ENCODE results near the gene MYO9A. TPM values are rescaled to one million over a fixed set of nuclear protein-coding genes. Genes with fewer than 3 reads are reported as not detected.

MYO9A gene
- polyA plus RNA-seq, 3 donors = 3.9 to 6.6 (median 5.0) TPM

DNA sequence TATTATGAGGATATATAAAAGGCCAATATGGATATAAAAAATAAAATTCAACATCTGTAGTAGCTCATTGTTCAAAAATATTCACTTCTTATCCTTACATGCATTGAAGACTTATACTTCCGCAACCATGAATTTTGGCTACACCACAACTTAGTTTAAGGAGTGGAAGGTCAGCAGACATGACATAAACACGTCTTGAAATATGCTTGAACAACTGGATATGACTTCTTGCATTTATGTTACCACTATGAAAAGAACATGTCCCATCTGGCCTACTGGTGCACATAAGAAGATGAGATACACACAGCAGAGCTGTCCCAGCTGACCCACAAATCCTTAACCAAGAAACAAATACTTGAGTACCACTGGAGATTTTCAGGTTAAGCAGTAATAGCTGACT is 52.1 kb downstream of the MYO9A start:
- peak overlapping the region in 1 of 7 donors; percentile 53 for H3K27ac Mint-ChIP-seq
- intact Hi-C loops (cut with micrococcal nuclease) = no loop called here
- DNase-seq = no peak
- no peaks in the 10 kb centered on the region for H3K27me3 Mint-ChIP-seq (ENCODE audit: low read depth in 3 of 3)
- Histone ChIP-seq H2AFZ (ENCODE audit: insufficient read depth, low read depth, low read length, poor library complexity, severe bottlenecking) (no peak overlapping the region), H3K4me1 (ENCODE audit: control insufficient read depth in 1 of 2, insufficient read depth in 2 of 2, low read length in 2 of 2) (no peaks in the 10 kb centered on the region), H3K4me2 (replicated peaks; ENCODE audit: extremely low read depth, low read length, poor library complexity, severe bottlenecking) (no peak overlapping the region), H4K20me1 (ENCODE audit: insufficient read depth, low read length) (no peaks in the 10 kb centered on the region), H3K9ac (ENCODE audit: insufficient read depth, low read length, poor library complexity, severe bottlenecking) (no peak overlapping the region), H3K36me3 (replicated peaks in 1 of 2; ENCODE audit: control insufficient read depth in 1 of 2, insufficient read depth in 2 of 2, low read length in 2 of 2) (no peaks in the 10 kb centered on the region), H3K27ac (ENCODE audit: low read depth in 1 of 2, low read length in 2 of 2) (no peak overlapping the region), H3K9me3 (replicated peaks in 1 of 2; ENCODE audit: control insufficient read depth in 1 of 2, insufficient read depth in 1 of 2, low read length in 2 of 2) (no peaks in the 10 kb centered on the region), H3K4me3 (replicated peaks in 1 of 3; ENCODE audit: low read depth in 2 of 3, low read length in 3 of 3) (no peak overlapping the region), H3K27me3 (ENCODE audit: control insufficient read depth in 2 of 2, insufficient read depth in 2 of 2, low read length in 2 of 2) (no peaks in the 10 kb centered on the region), H3K79me2 (ENCODE audit: insufficient read depth, low read length) (no peaks in the 10 kb centered on the region)
- TF ChIP-seq, protein P1, sequence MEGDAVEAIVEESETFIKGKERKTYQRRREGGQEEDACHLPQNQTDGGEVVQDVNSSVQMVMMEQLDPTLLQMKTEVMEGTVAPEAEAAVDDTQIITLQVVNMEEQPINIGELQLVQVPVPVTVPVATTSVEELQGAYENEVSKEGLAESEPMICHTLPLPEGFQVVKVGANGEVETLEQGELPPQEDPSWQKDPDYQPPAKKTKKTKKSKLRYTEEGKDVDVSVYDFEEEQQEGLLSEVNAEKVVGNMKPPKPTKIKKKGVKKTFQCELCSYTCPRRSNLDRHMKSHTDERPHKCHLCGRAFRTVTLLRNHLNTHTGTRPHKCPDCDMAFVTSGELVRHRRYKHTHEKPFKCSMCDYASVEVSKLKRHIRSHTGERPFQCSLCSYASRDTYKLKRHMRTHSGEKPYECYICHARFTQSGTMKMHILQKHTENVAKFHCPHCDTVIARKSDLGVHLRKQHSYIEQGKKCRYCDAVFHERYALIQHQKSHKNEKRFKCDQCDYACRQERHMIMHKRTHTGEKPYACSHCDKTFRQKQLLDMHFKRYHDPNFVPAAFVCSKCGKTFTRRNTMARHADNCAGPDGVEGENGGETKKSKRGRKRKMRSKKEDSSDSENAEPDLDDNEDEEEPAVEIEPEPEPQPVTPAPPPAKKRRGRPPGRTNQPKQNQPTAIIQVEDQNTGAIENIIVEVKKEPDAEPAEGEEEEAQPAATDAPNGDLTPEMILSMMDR (IDR thresholded peaks at IDR 0.05) = no peak
- H3K9me3 Mint-ChIP-seq = peaks cover 0 to 5% (median 1%) of the 10 kb centered on the region in 7 donors
- peaks cover 2 to 3% of the 10 kb centered on the region in 2 donors for H3K36me3 Mint-ChIP-seq
- peaks cover 5% of the 10 kb centered on the region for H3K4me1 Mint-ChIP-seq
- no peak overlapping the region for H3K4me3 Mint-ChIP-seq
- WGBS (ENCODE audit: insufficient coverage) = 100% methylated on average over 1 of the region's 2 CpGs

DNA sequence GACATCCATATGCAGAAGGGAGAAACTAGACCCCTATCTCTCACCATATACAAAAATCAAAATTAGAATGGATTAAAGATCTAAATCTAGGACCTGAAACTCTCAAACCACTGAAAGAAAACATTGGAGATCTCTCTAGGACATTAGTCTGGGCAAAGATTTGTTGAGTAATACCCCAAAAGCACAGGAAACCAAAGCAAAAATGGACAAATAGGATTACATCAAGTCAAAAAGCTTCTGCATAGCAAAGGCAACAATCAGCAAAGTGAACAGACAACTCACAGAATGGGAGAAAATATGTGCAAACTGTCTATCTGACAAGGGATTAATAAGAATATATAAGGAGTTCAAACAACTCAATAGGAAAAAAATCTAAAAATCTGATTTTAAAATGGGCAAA is 54.8 kb downstream of the MYO9A start:
- peaks cover 2 to 3% of the 10 kb centered on the region in 2 donors for H3K36me3 Mint-ChIP-seq
- peaks cover 0 to 5% (median 0%) of the 10 kb centered on the region in 7 donors for H3K9me3 Mint-ChIP-seq
- H3K4me2 ChIP-seq (replicated peaks; ENCODE audit: extremely low read depth, low read length, poor library complexity, severe bottlenecking) = no peak overlapping the region
- no peaks in the 10 kb centered on the region for H3K27me3 Mint-ChIP-seq (ENCODE audit: low read depth in 3 of 3)
- no peak overlapping the region for H3K27ac Mint-ChIP-seq
- no peak for DNase-seq
- no peak overlapping the region for H3K27ac ChIP-seq (ENCODE audit: low read depth in 1 of 2, low read length in 2 of 2)
- H3K4me1 ChIP-seq (ENCODE audit: control insufficient read depth in 1 of 2, insufficient read depth in 2 of 2, low read length in 2 of 2) = no peaks in the 10 kb centered on the region
- H3K36me3 ChIP-seq (replicated peaks in 1 of 2; ENCODE audit: control insufficient read depth in 1 of 2, insufficient read depth in 2 of 2, low read length in 2 of 2) = no peaks in the 10 kb centered on the region
- H3K9ac ChIP-seq (ENCODE audit: insufficient read depth, low read length, poor library complexity, severe bottlenecking) = no peak overlapping the region
- TF ChIP-seq, protein P1 (IDR thresholded peaks at IDR 0.05) = no peak
- no peaks in the 10 kb centered on the region for H3K27me3 ChIP-seq (ENCODE audit: control insufficient read depth in 2 of 2, insufficient read depth in 2 of 2, low read length in 2 of 2)
- H3K9me3 ChIP-seq (replicated peaks in 1 of 2; ENCODE audit: control insufficient read depth in 1 of 2, insufficient read depth in 1 of 2, low read length in 2 of 2) = no peaks in the 10 kb centered on the region
- no peak overlapping the region for H2AFZ ChIP-seq (ENCODE audit: insufficient read depth, low read depth, low read length, poor library complexity, severe bottlenecking)
- intact Hi-C loops (cut with micrococcal nuclease) = no loop called here
- no peaks in the 10 kb centered on the region for H3K79me2 ChIP-seq (ENCODE audit: insufficient read depth, low read length)
- H3K4me3 Mint-ChIP-seq = no peak overlapping the region
- no peak overlapping the region for H3K4me3 ChIP-seq (replicated peaks in 1 of 3; ENCODE audit: low read depth in 2 of 3, low read length in 3 of 3)
- H3K4me1 Mint-ChIP-seq = peaks cover 5% of the 10 kb centered on the region
- H4K20me1 ChIP-seq (ENCODE audit: insufficient read depth, low read length) = no peaks in the 10 kb centered on the region
